Lung (tissue), 12 donors: ENCODE results near the gene ABLIM2. TPM values are rescaled to one million over a fixed set of nuclear protein-coding genes. Genes with fewer than 3 reads are reported as not detected.

Experiments used
- ATAC-seq: fragments of 200-7000 bp; cut with Tn5 transposase; one replicate; pipeline ENCODE4 v1.9.1; 2020; ENCODE audit warnings: moderate number of reproducible peaks; ENCODE audit not compliant: insufficient read depth, low FRiP score
- DNase-seq, 3 donors: peaks; one replicate each; pipeline ENCODE4 v3.0.0-alpha.2; 2013 to 2017
- H3K27ac ChIP-seq, 2 donors: one replicate each; pipeline ENCODE4 v1.5.1; 2013; ENCODE audit warnings: mild to moderate bottlenecking in 2 of 2, moderate library complexity in 2 of 2, control low read depth in 1 of 2, inconsistent platforms in 1 of 2, low read depth in 1 of 2, low read length in 1 of 2
- H3K27me3 ChIP-seq, 3 donors: one replicate each; pipeline ENCODE4 v1.5.1; 2013; ENCODE audit warnings: low read length in 2 of 3; ENCODE audit not compliant: control insufficient read depth in 3 of 3, insufficient read depth in 3 of 3
- H3K36me3 ChIP-seq, 4 donors: one replicate each; pipeline ENCODE4 v1.5.1; 2013; ENCODE audit warnings: low read length in 4 of 4, mild to moderate bottlenecking in 1 of 4, moderate library complexity in 1 of 4; ENCODE audit not compliant: control insufficient read depth in 4 of 4, insufficient read depth in 4 of 4
- H3K4me1 ChIP-seq, 5 donors: one replicate each; pipeline ENCODE4 v1.5.1; 2013; ENCODE audit warnings: low read length in 5 of 5, mild to moderate bottlenecking in 2 of 5, moderate library complexity in 1 of 5; ENCODE audit not compliant: control insufficient read depth in 5 of 5, insufficient read depth in 5 of 5
- H3K4me3 ChIP-seq: one replicate; pipeline ENCODE4 v1.5.1; 2013; ENCODE audit warnings: mild to moderate bottlenecking, control low read depth, moderate library complexity
- H3K9ac ChIP-seq, 2 donors: one replicate each; pipeline ENCODE4 v1.5.1; 2013; ENCODE audit warnings: low read length in 2 of 2, control low read depth in 1 of 2; ENCODE audit not compliant: insufficient read depth in 1 of 2
- H3K9me3 ChIP-seq, 4 donors: one replicate each; pipeline ENCODE4 v1.5.1; 2013; ENCODE audit warnings: low read length in 3 of 4, mild to moderate bottlenecking in 1 of 4, moderate library complexity in 1 of 4; ENCODE audit not compliant: control insufficient read depth in 4 of 4, insufficient read depth in 3 of 4
- WGBS, 2 donors: extraction: QIAGEN DNeasy Blood & Tissue Kit; methylation state at CpG; one replicate each; pipeline ENCODE4 v1.1.7; 2013; 5-methylcytosine and 5-hydroxymethylcytosine counted together
- polyA plus RNA-seq, 2 donors: library from polyadenylated mRNA; stranded (reverse); fragments of 200-250 nt; gene quantifications; one replicate each; pipeline ENCODE4 v1.2.1, GENCODE V29; 2013
- total RNA-seq, 2 donors: library from RNA; depleted of rRNA in 1 of 2; stranded (reverse); fragments of >200 nt in 1 of 2; gene quantifications; one replicate each; pipeline ENCODE4 v1.2.1, GENCODE V29; 2014 to 2021
- TF ChIP-seq, protein P1 (sequence below): IDR thresholded peaks from 2 replicates; pipeline ENCODE4 v1.5.1; 2012; ENCODE audit warnings: mild to moderate bottlenecking; ENCODE audit errors: control extremely low read depth, extremely low read depth
- donor health status: control.
- donor health status: control.
- donor health status: Bipolar disorder and iron deficiency.
- donor health status: healthy.
- donor health status: DM: yes; HTN: yes; CAD: no.

Gene ABLIM2
- total and polyA plus RNA-seq, 4 donors: 1.7 to 10.9 (median 5.2) TPM

DNA sequence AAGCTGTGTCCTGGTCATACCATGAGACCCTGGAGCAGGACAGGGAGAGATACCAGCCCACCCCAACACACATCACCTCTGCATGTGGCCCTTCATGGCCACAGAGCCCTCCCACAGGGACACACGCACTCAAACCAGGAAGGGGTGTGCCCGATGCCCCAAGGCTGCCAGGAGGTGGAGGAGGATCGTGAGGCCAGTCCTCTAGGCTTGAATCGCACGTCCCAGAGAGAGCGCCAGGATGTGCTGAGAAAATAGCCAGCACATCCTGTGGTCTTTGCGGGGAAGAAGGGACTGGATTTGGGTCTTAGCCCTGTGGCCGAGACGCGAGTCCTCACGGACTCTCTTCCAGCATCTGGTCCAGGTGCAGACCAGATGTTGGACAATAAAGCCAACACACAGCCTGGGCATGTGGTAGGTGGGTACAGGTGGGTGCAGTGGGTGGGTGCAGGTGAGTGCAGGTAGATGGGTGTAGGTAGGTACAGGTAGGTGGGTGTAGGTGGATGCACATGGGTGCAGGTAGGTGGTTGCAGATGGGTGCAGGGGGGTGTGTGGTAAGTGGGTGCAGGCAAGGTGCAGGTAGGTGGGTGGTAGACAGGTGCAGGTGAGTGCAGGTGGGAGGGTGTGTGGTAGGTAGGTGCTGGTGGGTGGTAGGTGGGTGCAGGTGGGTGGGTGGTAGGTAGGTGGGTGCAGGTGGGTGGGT lies 124.6 kb downstream of the ABLIM2 start:
- 62 to 74% methylated on average over 11 of the region's 11 CpGs for WGBS, 2 donors
- no peak for DNase-seq
- Histone ChIP-seq H3K9me3 (no peaks in the 10 kb centered on the region), H3K27ac (no peak overlapping the region), H3K4me1 (peaks cover 0 to 15% (median 0%) of the 10 kb centered on the region in 5 donors), H3K4me3 (no peak overlapping the region), H3K27me3 (no peaks in the 10 kb centered on the region), H3K36me3 (no peaks in the 10 kb centered on the region), H3K9ac (no peak overlapping the region)
- no peak for ATAC-seq
- TF ChIP-seq, protein P1, sequence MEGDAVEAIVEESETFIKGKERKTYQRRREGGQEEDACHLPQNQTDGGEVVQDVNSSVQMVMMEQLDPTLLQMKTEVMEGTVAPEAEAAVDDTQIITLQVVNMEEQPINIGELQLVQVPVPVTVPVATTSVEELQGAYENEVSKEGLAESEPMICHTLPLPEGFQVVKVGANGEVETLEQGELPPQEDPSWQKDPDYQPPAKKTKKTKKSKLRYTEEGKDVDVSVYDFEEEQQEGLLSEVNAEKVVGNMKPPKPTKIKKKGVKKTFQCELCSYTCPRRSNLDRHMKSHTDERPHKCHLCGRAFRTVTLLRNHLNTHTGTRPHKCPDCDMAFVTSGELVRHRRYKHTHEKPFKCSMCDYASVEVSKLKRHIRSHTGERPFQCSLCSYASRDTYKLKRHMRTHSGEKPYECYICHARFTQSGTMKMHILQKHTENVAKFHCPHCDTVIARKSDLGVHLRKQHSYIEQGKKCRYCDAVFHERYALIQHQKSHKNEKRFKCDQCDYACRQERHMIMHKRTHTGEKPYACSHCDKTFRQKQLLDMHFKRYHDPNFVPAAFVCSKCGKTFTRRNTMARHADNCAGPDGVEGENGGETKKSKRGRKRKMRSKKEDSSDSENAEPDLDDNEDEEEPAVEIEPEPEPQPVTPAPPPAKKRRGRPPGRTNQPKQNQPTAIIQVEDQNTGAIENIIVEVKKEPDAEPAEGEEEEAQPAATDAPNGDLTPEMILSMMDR: no peak

DNA sequence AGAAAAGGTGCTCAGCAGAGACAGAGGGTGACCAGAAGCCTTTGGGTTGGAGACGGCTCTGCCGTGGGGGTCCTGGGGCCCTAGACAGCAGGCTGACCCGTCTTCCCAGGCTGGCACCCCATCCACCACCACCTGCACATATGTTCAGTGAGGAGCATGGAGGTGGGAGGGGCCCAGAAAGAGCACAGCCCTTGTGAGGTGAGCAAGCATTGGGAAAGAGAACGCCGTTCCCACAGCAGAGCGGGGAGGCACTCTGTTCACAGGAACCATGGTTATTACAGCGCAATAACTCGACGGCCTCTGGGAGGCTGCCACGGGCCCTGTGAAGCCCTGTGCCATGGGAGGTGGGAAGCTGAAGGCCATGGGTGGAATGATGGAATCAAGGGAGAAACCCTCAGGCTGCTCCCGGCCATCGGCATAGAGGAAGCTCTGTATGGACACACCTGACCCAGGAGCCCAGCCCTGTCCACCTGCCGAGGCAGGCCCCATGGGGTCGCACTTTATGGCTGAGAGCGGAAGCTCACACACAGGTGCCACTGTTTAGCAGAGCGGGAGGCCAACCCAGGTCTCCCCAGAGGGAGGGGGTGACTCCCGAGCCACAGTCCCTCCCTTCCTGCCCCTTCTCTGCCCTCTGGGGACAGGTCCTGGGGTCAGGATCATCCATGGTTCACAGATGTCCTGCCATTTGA lies 125.4 kb downstream of the ABLIM2 start:
- peaks cover 0 to 9% (median 0%) of the 10 kb centered on the region in 5 donors for H3K4me1 ChIP-seq
- no peaks in the 10 kb centered on the region for H3K36me3 ChIP-seq
- H3K9ac ChIP-seq: no peak overlapping the region
- no peak overlapping the region for H3K27ac ChIP-seq
- TF ChIP-seq, protein P1: no peak
- H3K4me3 ChIP-seq: no peak overlapping the region
- no peak for ATAC-seq
- DNase-seq: no peak
- H3K9me3 ChIP-seq: no peaks in the 10 kb centered on the region
- WGBS, 2 donors: 77 to 87% methylated on average over 17 of the region's 17 CpGs
- no peaks in the 10 kb centered on the region for H3K27me3 ChIP-seq

DNA sequence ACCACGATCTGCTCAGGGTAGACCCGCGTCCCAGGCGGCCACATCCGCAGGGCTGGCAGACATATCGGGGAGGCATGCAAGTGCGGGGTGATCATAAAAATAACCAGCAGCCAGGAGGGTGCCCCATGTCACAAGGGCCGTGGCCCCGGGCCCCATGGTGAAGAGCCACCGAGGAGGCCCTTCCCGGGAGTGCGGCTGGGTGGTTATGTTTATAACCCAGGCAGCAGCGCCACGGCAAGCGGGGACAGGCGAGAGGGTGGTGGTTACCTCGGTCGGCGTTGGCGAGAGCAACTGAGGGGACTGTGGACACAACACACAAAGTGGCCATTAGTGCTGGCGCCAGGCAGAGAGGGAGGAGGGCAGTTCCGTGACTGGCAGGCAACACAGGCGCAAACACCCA lies 126.2 kb downstream of the ABLIM2 start:
- Histone ChIP-seq H3K27ac (no peak overlapping the region), H3K4me3 (no peak overlapping the region), H3K4me1 (peaks cover 0 to 5% (median 0%) of the 10 kb centered on the region in 5 donors), H3K36me3 (no peaks in the 10 kb centered on the region), H3K27me3 (no peaks in the 10 kb centered on the region), H3K9ac (no peak overlapping the region), H3K9me3 (no peaks in the 10 kb centered on the region)
- ATAC-seq: no peak
- TF ChIP-seq, protein P1: no peak
- DNase-seq: no peak
- WGBS, 2 donors: 90 to 92% methylated on average over 23 of the region's 23 CpGs
